Testis (tissue), 3 donors: ENCODE results near the gene SLIT3. TPM values are rescaled to one million over a fixed set of nuclear protein-coding genes. Genes with fewer than 3 reads are reported as not detected.

Experiments
- DNase-seq: peaks from one replicate; pipeline ENCODE4 v3.0.0-alpha.2; 2019
- H3K27ac ChIP-seq, 2 donors: fragments of 200-600 bp; sonication (generic); one replicate each; pipeline ENCODE4 v1.5.1; 2019
- H3K27me3 ChIP-seq: fragments of 200-600 bp; sonication (generic); one replicate; pipeline ENCODE4 v1.5.1; 2019
- H3K36me3 ChIP-seq: fragments of 200-600 bp; sonication (generic); one replicate; pipeline ENCODE4 v1.5.1; 2017; ENCODE audit warnings: low read depth; ENCODE audit errors: missing control alignments
- H3K4me1 ChIP-seq: fragments of 200-600 bp; sonication (generic); one replicate; pipeline ENCODE4 v1.5.1; 2019
- H3K4me3 ChIP-seq, 2 donors: fragments of 200-600 bp; sonication (generic); one replicate each; pipeline ENCODE4 v1.5.1; 2017 to 2019
- H3K9me3 ChIP-seq: fragments of 200-600 bp; sonication (generic); one replicate; pipeline ENCODE4 v1.5.1; 2017
- CTCF ChIP-seq, 3 experiments: fragments of 450-650 bp in 2 of 3; fragments of 200-600 bp in 1 of 3; sonication (generic) in 1 of 3; IDR thresholded peaks; one replicate each; pipeline ENCODE4 v1.5.1; 2016 to 2019; ENCODE audit warnings: antibody characterized with exemption in 3 of 3, mild to moderate bottlenecking in 2 of 3, moderate library complexity in 1 of 3
- POLR2A ChIP-seq: fragments of 450-650 bp; IDR thresholded peaks from one replicate; pipeline ENCODE4 v1.6.1; 2017; ENCODE audit warnings: antibody characterized with exemption, mild to moderate bottlenecking, moderate library complexity
- WGBS, 2 donors: methylation state at CpG; one replicate each; pipeline ENCODE4 v1.1.5; 2018; 5-methylcytosine and 5-hydroxymethylcytosine counted together
- intact Hi-C: fragments of 100-400 bp; cut with DNase I; formaldehyde crosslinking; loops from one replicate; pipeline ENCODE4 v1.15.1; 2023; ENCODE audit warnings: low total_unique reads
- polyA plus RNA-seq: library from polyadenylated mRNA; stranded (reverse); fragments of 350-450 nt; fragmentation: Illumina TruSeq; extraction: RNeasy Lipid Tissue Mini Kit (QIAGEN cat#74804); gene quantifications from one replicate; pipeline ENCODE4 v1.2.3, GENCODE V29; 2014; ENCODE audit warnings: low read depth, low replicate concordance; ENCODE audit not compliant: insufficient read depth
- total RNA-seq, 2 donors: library from RNA; depleted of rRNA; stranded (reverse); fragments of >200 nt; gene quantifications; one replicate each; pipeline ENCODE4 v1.2.3, GENCODE V29; 2016

SLIT3 gene
- total and polyA plus RNA-seq, 3 donors from 2014 or later = 4.8 to 23.2 (median 7.8) TPM

GRCh38 chr5:168786147-168786546 is 514.8 kb downstream of the SLIT3 start:
- no peaks in the 10 kb centered on the region for H3K4me1 ChIP-seq
- TF ChIP-seq POLR2A = no peak
- no peak for TF ChIP-seq CTCF (IDR thresholded peaks at IDR 0.05)
- no peaks in the 10 kb centered on the region for H3K9me3 ChIP-seq
- WGBS, 2 donors = 72 to 85% methylated on average over 3 of the region's 3 CpGs
- H3K27ac ChIP-seq = no peak overlapping the region
- DNase-seq = no peak
- H3K27me3 ChIP-seq = no peaks in the 10 kb centered on the region
- intact Hi-C loops = no loop called here
- H3K36me3 ChIP-seq = no peaks in the 10 kb centered on the region
- no peak overlapping the region for H3K4me3 ChIP-seq

- H3K27me3 ChIP-seq = no peaks in the 10 kb centered on the region
- H3K36me3 ChIP-seq = no peaks in the 10 kb centered on the region
These were observed 516.5 kb downstream of the SLIT3 start for GRCh38 chr5:168784454-168784853.

GRCh38 chr5:168781941-168782571 is 518.9 kb downstream of the SLIT3 start:
- Histone ChIP-seq H3K36me3 (no peaks in the 10 kb centered on the region), H3K4me3 (no peak overlapping the region), H3K4me1 (no peaks in the 10 kb centered on the region), H3K27me3 (no peaks in the 10 kb centered on the region), H3K27ac (no peak overlapping the region), H3K9me3 (no peaks in the 10 kb centered on the region)
- intact Hi-C loops = no loop called here
- no peak for TF ChIP-seq POLR2A
- TF ChIP-seq CTCF (IDR thresholded peaks at IDR 0.05) = no peak
- no peak for DNase-seq
- 60 to 73% methylated on average over 10 of the region's 10 CpGs for WGBS, 2 donors

More at GRCh38 chr5:168784454-168784853, 516.5 kb downstream of the SLIT3 start:
- H3K4me3 ChIP-seq = no peak overlapping the region
- 89 to 94% methylated on average over 4 of the region's 4 CpGs for WGBS, 2 donors
- H3K9me3 ChIP-seq = no peaks in the 10 kb centered on the region
- no peak for DNase-seq
- H3K27ac ChIP-seq = no peak overlapping the region
- no peak for TF ChIP-seq CTCF (IDR thresholded peaks at IDR 0.05)
- TF ChIP-seq POLR2A = no peak
- intact Hi-C loops = no loop called here
- no peaks in the 10 kb centered on the region for H3K4me1 ChIP-seq

DNA sequence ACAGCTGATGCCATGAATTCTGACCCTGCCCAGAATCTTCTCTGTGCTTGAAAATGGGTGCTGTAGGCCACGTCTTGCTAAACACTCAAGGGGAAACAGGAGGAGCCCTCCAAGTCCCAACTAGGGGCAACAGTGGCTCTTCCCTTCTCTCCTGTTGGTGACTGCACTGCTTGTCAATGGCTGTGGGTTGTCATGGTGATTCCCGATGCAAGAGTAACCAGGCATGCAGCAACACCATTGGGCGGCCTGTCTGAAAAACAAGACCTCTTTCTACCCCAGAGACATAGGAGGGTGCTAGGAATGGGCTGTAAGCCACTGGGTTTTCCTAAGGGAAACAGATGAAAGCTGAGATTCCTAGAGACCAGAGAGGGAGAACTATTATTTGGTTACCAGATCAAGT is 520.1 kb downstream of the SLIT3 start:
- DNase-seq = no peak
- 87 to 93% methylated on average over 3 of the region's 3 CpGs for WGBS, 2 donors
- intact Hi-C loops = no loop called here

More for the DNA sequence above, 520.1 kb downstream of the SLIT3 start:
- Histone ChIP-seq H3K9me3 (no peaks in the 10 kb centered on the region), H3K36me3 (no peaks in the 10 kb centered on the region), H3K4me3 (no peak overlapping the region), H3K4me1 (no peaks in the 10 kb centered on the region), H3K27me3 (no peaks in the 10 kb centered on the region), H3K27ac (no peak overlapping the region)
- TF ChIP-seq CTCF (IDR thresholded peaks at IDR 0.05) (no peak), POLR2A (no peak)
